Hypothalamus (tissue), 51 donors: ENCODE results near the gene UNC119B.
"Not testable (repeated sequence)": the region's sequence is repeated elsewhere in the genome, so short reads cannot be mapped to it uniquely, and the experiment has no call there.

ENCODE experiments used
- DNase-seq, 51 donors: peaks; one replicate each; lab custom pipeline; 2025; lab: John Stamatoyannopoulos, UW

UNC119B gene

GRCh38 chr12:120718055-120718454, 7.8 kb downstream of the UNC119B start:
- DNase-seq, result no peak

GRCh38 chr12:120719072-120719471, 8.8 kb downstream of the UNC119B start:
- DNase-seq, result no peak

- DNase-seq, result no peak
These were observed 9.4 kb downstream of the UNC119B start for GRCh38 chr12:120719496-120720233.

- DNase-seq, result peak in 32 of 51 donors; percentile 9 to 76 (median 38)
These were observed 10.2 kb downstream of the UNC119B start for GRCh38 chr12:120720234-120720986.

GRCh38 chr12:120720987-120721801, 10.9 kb downstream of the UNC119B start:
- DNase-seq, result no peak

GRCh38 chr12:120721866-120722265, 11.6 kb downstream of the UNC119B start:
- DNase-seq, result no peak

GRCh38 chr12:120722784-120723183, 12.5 kb downstream of the UNC119B start:
- no peak for DNase-seq

GRCh38 chr12:120724720-120725119, 14.5 kb downstream of the UNC119B start:
- no peak for DNase-seq

- no peak for DNase-seq
These were observed 14.9 kb downstream of the UNC119B start for GRCh38 chr12:120725151-120725658.

- peak in 50 of 51 donors; percentile 11 to 86 (median 68) for DNase-seq
These were observed 15.6 kb downstream of the UNC119B start, which contains the start of gene ACADS for GRCh38 chr12:120725659-120726509. Gene ACADS (plus strand): TSS chr12:120725826. CDS start chr12:120725886, 60 bp downstream.

- no peak for DNase-seq
These were observed 16.2 kb downstream of the UNC119B start for GRCh38 chr12:120726510-120726793.

- DNase-seq, result no peak
These were observed 16.7 kb downstream of the UNC119B start for GRCh38 chr12:120726961-120727360.

- not testable (repeated sequence) for DNase-seq
These were observed 21.9 kb downstream of the UNC119B start for GRCh38 chr12:120732198-120732597.

GRCh38 chr12:120733574-120733973, 23.3 kb downstream of the UNC119B start:
- DNase-seq, result no peak

- DNase-seq, result no peak
These were observed 24.0 kb downstream of the UNC119B start for GRCh38 chr12:120734210-120734609.

- DNase-seq, result no peak
These were observed 24.9 kb downstream of the UNC119B start for GRCh38 chr12:120735181-120735580.

GRCh38 chr12:120736404-120737331, 26.4 kb downstream of the UNC119B start:
- no peak for DNase-seq

GRCh38 chr12:120737557-120738251, 27.4 kb downstream of the UNC119B start:
- DNase-seq, result no peak
